ENCODE data around the gene CDH23. TPM values are rescaled to one million over a fixed set of nuclear protein-coding genes. Genes with fewer than 3 reads are reported as not detected.

Gene CDH23
- polyA plus RNA-seq, 1 donor, result 4.2 TPM

- no peak for DNase-seq
Measured at GRCh38 chr10:71370031-71370430, 26.7 kb upstream of the CDH23 start.

- DNase-seq, result no peak
Measured at GRCh38 chr10:71371750-71372166, 25.0 kb upstream of the CDH23 start.

GRCh38 chr10:71372882-71373495 is 23.7 kb upstream of the CDH23 start:
- DNase-seq, result no peak

GRCh38 chr10:71374481-71375233 is 22.1 kb upstream of the CDH23 start:
- DNase-seq, result no peak

- DNase-seq, result no peak
Measured at GRCh38 chr10:71375952-71376351, 20.8 kb upstream of the CDH23 start.

GRCh38 chr10:71378336-71379117 is 18.2 kb upstream of the CDH23 start:
- DNase-seq, result no peak

GRCh38 chr10:71379118-71379766 is 17.5 kb upstream of the CDH23 start:
- no peak for DNase-seq

GRCh38 chr10:71380841-71381240 is 15.9 kb upstream of the CDH23 start:
- DNase-seq, result no peak

- DNase-seq, result no peak
Measured at GRCh38 chr10:71381611-71382010, 15.1 kb upstream of the CDH23 start.

- DNase-seq, result no peak
Measured at GRCh38 chr10:71382028-71382427, 14.7 kb upstream of the CDH23 start.

GRCh38 chr10:71382757-71383156 is 14.0 kb upstream of the CDH23 start:
- DNase-seq, result no peak

GRCh38 chr10:71383972-71384687 is 12.6 kb upstream of the CDH23 start:
- peak; percentile 40 for DNase-seq

- DNase-seq, result no peak
Measured at GRCh38 chr10:71388171-71388570, 8.5 kb upstream of the CDH23 start.

- no peak for DNase-seq
Measured at GRCh38 chr10:71388583-71389310, 8.0 kb upstream of the CDH23 start.

GRCh38 chr10:71389768-71390460 is 6.8 kb upstream of the CDH23 start:
- no peak for DNase-seq

GRCh38 chr10:71390461-71390835 is 6.3 kb upstream of the CDH23 start:
- no peak for DNase-seq

GRCh38 chr10:71390921-71391690 is 5.6 kb upstream of the CDH23 start:
- no peak for DNase-seq

- DNase-seq, result no peak
Measured at GRCh38 chr10:71391701-71392100, 5.0 kb upstream of the CDH23 start.

GRCh38 chr10:71392292-71392691 is 4.4 kb upstream of the CDH23 start:
- DNase-seq, result no peak

All from hindlimb muscle (tissue), 1 donor.